ENCODE results near the gene HTT.

- TF ChIP-seq, protein P1, sequence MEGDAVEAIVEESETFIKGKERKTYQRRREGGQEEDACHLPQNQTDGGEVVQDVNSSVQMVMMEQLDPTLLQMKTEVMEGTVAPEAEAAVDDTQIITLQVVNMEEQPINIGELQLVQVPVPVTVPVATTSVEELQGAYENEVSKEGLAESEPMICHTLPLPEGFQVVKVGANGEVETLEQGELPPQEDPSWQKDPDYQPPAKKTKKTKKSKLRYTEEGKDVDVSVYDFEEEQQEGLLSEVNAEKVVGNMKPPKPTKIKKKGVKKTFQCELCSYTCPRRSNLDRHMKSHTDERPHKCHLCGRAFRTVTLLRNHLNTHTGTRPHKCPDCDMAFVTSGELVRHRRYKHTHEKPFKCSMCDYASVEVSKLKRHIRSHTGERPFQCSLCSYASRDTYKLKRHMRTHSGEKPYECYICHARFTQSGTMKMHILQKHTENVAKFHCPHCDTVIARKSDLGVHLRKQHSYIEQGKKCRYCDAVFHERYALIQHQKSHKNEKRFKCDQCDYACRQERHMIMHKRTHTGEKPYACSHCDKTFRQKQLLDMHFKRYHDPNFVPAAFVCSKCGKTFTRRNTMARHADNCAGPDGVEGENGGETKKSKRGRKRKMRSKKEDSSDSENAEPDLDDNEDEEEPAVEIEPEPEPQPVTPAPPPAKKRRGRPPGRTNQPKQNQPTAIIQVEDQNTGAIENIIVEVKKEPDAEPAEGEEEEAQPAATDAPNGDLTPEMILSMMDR (IDR thresholded peaks at IDR 0.05 in 2 of 3, conservative IDR thresholded peaks at IDR 0.05 in 1 of 3; ENCODE audit: control insufficient read depth in 2 of 3, extremely low read depth in 1 of 3, insufficient read depth in 1 of 3, low read depth in 3 of 3, low read length in 3 of 3) = no peak
- TF ChIP-seq MXI1 (IDR thresholded peaks at IDR 0.05; ENCODE audit: low read depth, low read length) (no peak), MTA2 (IDR thresholded peaks at IDR 0.05; ENCODE audit: low read depth) (no peak), MYC (IDR thresholded peaks at IDR 0.05; ENCODE audit: insufficient read depth, insufficient read length, insufficient replicate concordance, low read length, severe bottlenecking) (no peak), USF2 (IDR thresholded peaks at IDR 0.05; ENCODE audit: borderline replicate concordance, low read depth, low read length) (no peak), BRCA1 (IDR thresholded peaks at IDR 0.05; ENCODE audit: low read depth, low read length) (no peak), NFYB (IDR thresholded peaks at IDR 0.05; ENCODE audit: insufficient read depth, low read depth, low read length) (no peak), POLR2AphosphoS5 (IDR thresholded peaks at IDR 0.05; ENCODE audit: low read length) (no peak), POLR2A (IDR thresholded peaks at IDR 0.05; ENCODE audit: low read depth, low read length) (no peak), KDM1A (IDR thresholded peaks at IDR 0.05; ENCODE audit: borderline replicate concordance) (no peak)
Measured at GRCh38 chr4:3200423-3201090, 126.1 kb downstream of the HTT start.

Measured in GM12878 (cell line).